ENCODE results near the gene AGK. TPM values are rescaled to one million over a fixed set of nuclear protein-coding genes. Genes with fewer than 3 reads are reported as not detected.

Gene AGK
- total and polyA plus RNA-seq, 2 experiments from 2014 or later, result 21.9 to 37.9 TPM

DNA sequence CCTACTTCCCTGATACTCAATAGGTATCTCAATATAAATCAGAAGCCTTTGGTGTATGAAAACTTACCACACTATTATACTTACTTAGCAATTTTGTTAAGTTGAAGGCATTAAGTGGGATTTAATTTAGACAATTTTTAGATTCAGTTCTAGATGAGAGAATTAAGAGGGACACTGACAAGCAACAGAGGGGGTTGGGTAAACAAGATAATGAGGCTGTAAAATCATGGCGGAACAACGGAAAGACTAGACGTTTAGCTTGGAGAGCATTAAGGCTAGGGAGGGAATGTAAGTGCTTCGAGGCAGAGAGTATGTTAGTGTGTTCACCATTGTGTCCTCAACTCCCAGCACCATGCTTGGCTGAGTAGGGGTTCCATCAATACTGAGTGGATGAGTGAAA, 79.4 kb downstream of the AGK start:
- Histone ChIP-seq H3K36me3 (ENCODE audit: insufficient read depth) (no peaks in the 10 kb centered on the region), H3K4me1 (ENCODE audit: insufficient read depth) (no peaks in the 10 kb centered on the region), H3K9me2 (ENCODE audit: insufficient read depth) (no peaks in the 10 kb centered on the region), H4K20me1 (replicated peaks; ENCODE audit: insufficient read depth) (no peaks in the 10 kb centered on the region), H3F3A (replicated peaks; ENCODE audit: low read depth) (no peaks in the 10 kb centered on the region), H3K79me2 (replicated peaks; ENCODE audit: insufficient read depth) (no peaks in the 10 kb centered on the region), H2AFZ (no peak overlapping the region), H3K4me2 (no peak overlapping the region), H3K4me3 (no peak overlapping the region), H3K27ac (ENCODE audit: low read depth) (no peak overlapping the region), H3K27me3 (ENCODE audit: insufficient read depth) (no peaks in the 10 kb centered on the region)
- no peak overlapping the region for H3K27ac Mint-ChIP-seq
- H3K27me3 Mint-ChIP-seq (ENCODE audit: insufficient read depth, low read depth, poor library complexity), result no peaks in the 10 kb centered on the region
- ATAC-seq (no peak), DNase-seq (ENCODE audit: low spot score) (no peak)
- no peaks in the 10 kb centered on the region for H3K9me3 Mint-ChIP-seq
- H3K4me1 Mint-ChIP-seq, result peaks cover 3% of the 10 kb centered on the region; the same call in 1 of the 3 replicates
- TF ChIP-seq CTCF (conservative IDR thresholded peaks at IDR 0.05; ENCODE audit: low read depth in 2 of 2) (no peak), NANOG (IDR thresholded peaks at IDR 0.05; ENCODE audit: borderline replicate concordance) (no peak)
- TF ChIP-seq, protein P1, sequence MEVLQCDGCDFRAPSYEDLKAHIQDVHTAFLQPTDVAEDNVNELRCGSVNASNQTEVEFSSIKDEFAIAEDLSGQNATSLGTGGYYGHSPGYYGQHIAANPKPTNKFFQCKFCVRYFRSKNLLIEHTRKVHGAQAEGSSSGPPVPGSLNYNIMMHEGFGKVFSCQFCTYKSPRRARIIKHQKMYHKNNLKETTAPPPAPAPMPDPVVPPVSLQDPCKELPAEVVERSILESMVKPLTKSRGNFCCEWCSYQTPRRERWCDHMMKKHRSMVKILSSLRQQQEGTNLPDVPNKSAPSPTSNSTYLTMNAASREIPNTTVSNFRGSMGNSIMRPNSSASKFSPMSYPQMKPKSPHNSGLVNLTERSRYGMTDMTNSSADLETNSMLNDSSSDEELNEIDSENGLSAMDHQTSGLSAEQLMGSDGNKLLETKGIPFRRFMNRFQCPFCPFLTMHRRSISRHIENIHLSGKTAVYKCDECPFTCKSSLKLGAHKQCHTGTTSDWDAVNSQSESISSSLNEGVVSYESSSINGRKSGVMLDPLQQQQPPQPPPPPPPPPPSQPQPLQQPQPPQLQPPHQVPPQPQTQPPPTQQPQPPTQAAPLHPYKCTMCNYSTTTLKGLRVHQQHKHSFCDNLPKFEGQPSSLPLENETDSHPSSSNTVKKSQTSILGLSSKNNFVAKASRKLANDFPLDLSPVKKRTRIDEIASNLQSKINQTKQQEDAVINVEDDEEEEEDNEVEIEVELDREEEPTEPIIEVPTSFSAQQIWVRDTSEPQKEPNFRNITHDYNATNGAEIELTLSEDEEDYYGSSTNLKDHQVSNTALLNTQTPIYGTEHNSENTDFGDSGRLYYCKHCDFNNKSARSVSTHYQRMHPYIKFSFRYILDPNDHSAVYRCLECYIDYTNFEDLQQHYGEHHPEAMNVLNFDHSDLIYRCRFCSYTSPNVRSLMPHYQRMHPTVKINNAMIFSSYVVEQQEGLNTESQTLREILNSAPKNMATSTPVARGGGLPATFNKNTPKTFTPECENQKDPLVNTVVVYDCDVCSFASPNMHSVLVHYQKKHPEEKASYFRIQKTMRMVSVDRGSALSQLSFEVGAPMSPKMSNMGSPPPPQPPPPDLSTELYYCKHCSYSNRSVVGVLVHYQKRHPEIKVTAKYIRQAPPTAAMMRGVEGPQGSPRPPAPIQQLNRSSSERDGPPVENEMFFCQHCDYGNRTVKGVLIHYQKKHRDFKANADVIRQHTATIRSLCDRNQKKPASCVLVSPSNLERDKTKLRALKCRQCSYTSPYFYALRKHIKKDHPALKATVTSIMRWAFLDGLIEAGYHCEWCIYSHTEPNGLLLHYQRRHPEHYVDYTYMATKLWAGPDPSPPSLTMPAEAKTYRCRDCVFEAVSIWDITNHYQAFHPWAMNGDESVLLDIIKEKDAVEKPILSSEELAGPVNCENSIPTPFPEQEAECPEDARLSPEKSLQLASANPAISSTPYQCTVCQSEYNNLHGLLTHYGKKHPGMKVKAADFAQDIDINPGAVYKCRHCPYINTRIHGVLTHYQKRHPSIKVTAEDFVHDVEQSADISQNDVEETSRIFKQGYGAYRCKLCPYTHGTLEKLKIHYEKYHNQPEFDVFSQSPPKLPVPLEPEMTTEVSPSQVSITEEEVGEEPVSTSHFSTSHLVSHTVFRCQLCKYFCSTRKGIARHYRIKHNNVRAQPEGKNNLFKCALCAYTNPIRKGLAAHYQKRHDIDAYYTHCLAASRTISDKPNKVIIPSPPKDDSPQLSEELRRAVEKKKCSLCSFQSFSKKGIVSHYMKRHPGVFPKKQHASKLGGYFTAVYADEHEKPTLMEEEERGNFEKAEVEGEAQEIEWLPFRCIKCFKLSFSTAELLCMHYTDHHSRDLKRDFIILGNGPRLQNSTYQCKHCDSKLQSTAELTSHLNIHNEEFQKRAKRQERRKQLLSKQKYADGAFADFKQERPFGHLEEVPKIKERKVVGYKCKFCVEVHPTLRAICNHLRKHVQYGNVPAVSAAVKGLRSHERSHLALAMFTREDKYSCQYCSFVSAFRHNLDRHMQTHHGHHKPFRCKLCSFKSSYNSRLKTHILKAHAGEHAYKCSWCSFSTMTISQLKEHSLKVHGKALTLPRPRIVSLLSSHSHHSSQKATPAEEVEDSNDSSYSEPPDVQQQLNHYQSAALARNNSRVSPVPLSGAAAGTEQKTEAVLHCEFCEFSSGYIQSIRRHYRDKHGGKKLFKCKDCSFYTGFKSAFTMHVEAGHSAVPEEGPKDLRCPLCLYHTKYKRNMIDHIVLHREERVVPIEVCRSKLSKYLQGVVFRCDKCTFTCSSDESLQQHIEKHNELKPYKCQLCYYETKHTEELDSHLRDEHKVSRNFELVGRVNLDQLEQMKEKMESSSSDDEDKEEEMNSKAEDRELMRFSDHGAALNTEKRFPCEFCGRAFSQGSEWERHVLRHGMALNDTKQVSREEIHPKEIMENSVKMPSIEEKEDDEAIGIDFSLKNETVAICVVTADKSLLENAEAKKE (CRISPR knock-in tag; IDR thresholded peaks at IDR 0.05), result no peak
- no peak overlapping the region for H3K4me3 Mint-ChIP-seq
- H3K36me3 Mint-ChIP-seq (ENCODE audit: low read depth), result peaks cover 7% of the 10 kb centered on the region; the same call in 2 of the 3 replicates

- no peaks in the 10 kb centered on the region for H3K79me2 ChIP-seq (replicated peaks; ENCODE audit: insufficient read depth)
- ATAC-seq (no peak), DNase-seq (ENCODE audit: low spot score) (no peak)
- H3K36me3 ChIP-seq (ENCODE audit: insufficient read depth), result no peaks in the 10 kb centered on the region
- Mint-ChIP-seq H3K27me3 (ENCODE audit: insufficient read depth, low read depth, poor library complexity) (no peaks in the 10 kb centered on the region), H3K36me3 (ENCODE audit: low read depth) (peaks cover 7% of the 10 kb centered on the region; the same call in 2 of the 3 replicates), H3K27ac (no peak overlapping the region; the same call in 1 of the 2 replicates), H3K4me1 (peaks cover 3% of the 10 kb centered on the region; the same call in 1 of the 3 replicates), H3K9me3 (no peaks in the 10 kb centered on the region), H3K4me3 (no peak overlapping the region)
- H3K4me3 ChIP-seq, result no peak overlapping the region
- no peaks in the 10 kb centered on the region for H3K9me2 ChIP-seq (ENCODE audit: insufficient read depth)
- H2AFZ ChIP-seq, result no peak overlapping the region
- H3K4me2 ChIP-seq, result no peak overlapping the region
- no peaks in the 10 kb centered on the region for H4K20me1 ChIP-seq (replicated peaks; ENCODE audit: insufficient read depth)
- H3K4me1 ChIP-seq (ENCODE audit: insufficient read depth), result no peaks in the 10 kb centered on the region
- no peaks in the 10 kb centered on the region for H3F3A ChIP-seq (replicated peaks; ENCODE audit: low read depth)
- no peak overlapping the region for H3K27ac ChIP-seq (ENCODE audit: low read depth)
- H3K27me3 ChIP-seq (ENCODE audit: insufficient read depth), result no peaks in the 10 kb centered on the region
- TF ChIP-seq, protein P1 (CRISPR knock-in tag; IDR thresholded peaks at IDR 0.05), result no peak
- no peak for TF ChIP-seq POLR2AphosphoS5 (IDR thresholded peaks at IDR 0.05; ENCODE audit: low read depth)
These were observed 80.3 kb downstream of the AGK start for GRCh38 chr7:141631525-141631924.
